H9 (cell line): ENCODE data around the gene USP35. TPM values are rescaled to one million over a fixed set of nuclear protein-coding genes. Genes with fewer than 3 reads are reported as not detected.

Source experiments
- DNase-seq: peaks from one replicate; pipeline ENCODE4 v3.0.0-alpha.2; 2017
- H2AFZ ChIP-seq: one replicate; pipeline ENCODE4 v1.6.1; 2013; ENCODE audit warnings: mild to moderate bottlenecking, low read length, control low read depth, moderate library complexity
- H2AK5ac ChIP-seq: 2 replicates; pipeline ENCODE4 v1.6.1; 2013; ENCODE audit warnings: low read length, control low read depth, mixed read lengths; ENCODE audit not compliant: insufficient read length
- H2BK120ac ChIP-seq: one replicate; pipeline ENCODE4 v1.6.1; 2013; ENCODE audit warnings: low read depth, mild to moderate bottlenecking, low read length, control low read depth, inconsistent platforms; ENCODE audit not compliant: poor library complexity, severe bottlenecking
- H2BK12ac ChIP-seq: 2 replicates; pipeline ENCODE4 v1.6.1; 2013; ENCODE audit warnings: low read length, control low read depth, mixed read lengths, low read depth; ENCODE audit not compliant: insufficient read length
- H2BK15ac ChIP-seq: 2 replicates; pipeline ENCODE4 v1.6.1; 2013; ENCODE audit warnings: low read depth, low read length, control low read depth
- H2BK20ac ChIP-seq: one replicate; pipeline ENCODE4 v1.6.1; 2013; ENCODE audit warnings: low read depth, mild to moderate bottlenecking, low read length, control low read depth, inconsistent platforms; ENCODE audit not compliant: poor library complexity, severe bottlenecking
- H2BK5ac ChIP-seq: 2 replicates; pipeline ENCODE4 v1.6.1; 2013; ENCODE audit warnings: low read length, control low read depth, mixed read lengths; ENCODE audit not compliant: insufficient read length
- H3K14ac ChIP-seq: 2 replicates; pipeline ENCODE4 v1.6.1; 2013; ENCODE audit warnings: low read length, control low read depth; ENCODE audit not compliant: insufficient read depth
- H3K18ac ChIP-seq: 2 replicates; pipeline ENCODE4 v1.6.1; 2013; ENCODE audit warnings: low read depth, mild to moderate bottlenecking, mixed read lengths, low read length, control low read depth; ENCODE audit not compliant: insufficient read length
- H3K23ac ChIP-seq: 2 replicates; pipeline ENCODE4 v1.6.1; 2013; ENCODE audit warnings: low read length, control low read depth, mixed read lengths, low read depth; ENCODE audit not compliant: insufficient read length
- H3K23me2 ChIP-seq: 2 replicates; pipeline ENCODE4 v1.6.1; 2013; ENCODE audit warnings: low read depth, mild to moderate bottlenecking, mixed read lengths, low read length, control low read depth; ENCODE audit not compliant: insufficient read length, poor library complexity, severe bottlenecking
- H3K27ac ChIP-seq: 2 replicates; pipeline ENCODE4 v1.5.1; 2013; ENCODE audit warnings: low read length, control low read depth, mixed read lengths, low read depth; ENCODE audit not compliant: insufficient read length
- H3K27me3 ChIP-seq: 2 replicates; pipeline ENCODE4 v1.6.1; 2013; ENCODE audit warnings: low read length, control low read depth, inconsistent platforms; ENCODE audit not compliant: insufficient read depth
- H3K4ac ChIP-seq: 2 replicates; pipeline ENCODE4 v1.6.1; 2013; ENCODE audit warnings: low read depth, mild to moderate bottlenecking, control low read depth, inconsistent platforms, low read length, moderate library complexity
- H3K4me1 ChIP-seq: 2 replicates; pipeline ENCODE4 v1.6.1; 2013; ENCODE audit warnings: low read length, control low read depth, inconsistent platforms; ENCODE audit not compliant: insufficient read depth
- H3K4me2 ChIP-seq: 2 replicates; pipeline ENCODE4 v1.6.1; 2013; ENCODE audit warnings: low read length, control low read depth, mixed read lengths; ENCODE audit not compliant: insufficient read length, insufficient read depth
- H3K56ac ChIP-seq: 2 replicates; pipeline ENCODE4 v1.6.1; 2013; ENCODE audit warnings: low read depth, mild to moderate bottlenecking, mixed read lengths, low read length, control low read depth; ENCODE audit not compliant: insufficient read length
- H3K79me1 ChIP-seq: 2 replicates; pipeline ENCODE4 v1.6.1; 2013; ENCODE audit warnings: low read depth, mild to moderate bottlenecking, moderate library complexity, low read length, control low read depth, inconsistent platforms; ENCODE audit not compliant: insufficient read depth, poor library complexity, severe bottlenecking
- H3K79me2 ChIP-seq: 2 replicates; pipeline ENCODE4 v1.6.1; 2013; ENCODE audit warnings: low read length, control low read depth, inconsistent platforms; ENCODE audit not compliant: insufficient read depth
- H3K9ac ChIP-seq: 2 replicates; pipeline ENCODE4 v1.6.1; 2013; ENCODE audit warnings: low read length, control low read depth, mixed read lengths; ENCODE audit not compliant: insufficient read length; ENCODE audit errors: extremely low read depth
- H3K9me3 ChIP-seq: one replicate; pipeline ENCODE4 v1.6.1; 2013; ENCODE audit warnings: low read depth, low read length, inconsistent platforms; ENCODE audit not compliant: control insufficient read depth
- H3T11ph ChIP-seq: one replicate; pipeline ENCODE4 v1.6.1; 2013; ENCODE audit warnings: mild to moderate bottlenecking, low read length, control low read depth, inconsistent platforms
- H4K20me1 ChIP-seq: one replicate; pipeline ENCODE4 v1.6.1; 2013; ENCODE audit not compliant: control insufficient read depth, insufficient read length, insufficient read depth
- H4K5ac ChIP-seq: 2 replicates; pipeline ENCODE4 v1.6.1; 2013; ENCODE audit warnings: low read depth, mild to moderate bottlenecking, mixed read lengths, low read length, control low read depth; ENCODE audit not compliant: insufficient read length
- H4K8ac ChIP-seq: replicated peaks from 2 replicates; pipeline ENCODE4 v1.6.1; 2013; ENCODE audit warnings: low read length, control low read depth, mixed read lengths, low read depth; ENCODE audit not compliant: insufficient read length
- H4K91ac ChIP-seq: 2 replicates; pipeline ENCODE4 v1.6.1; 2013; ENCODE audit warnings: low read depth, mild to moderate bottlenecking, moderate library complexity, mixed read lengths, low read length, control low read depth; ENCODE audit not compliant: insufficient read length
- H3K27ac Mint-ChIP-seq, 3 experiments: 2 replicates in 2 of 3; 3 replicates in 1 of 3; pipeline ENCODE4 v1.8.0; 2020 to 2021; ENCODE audit warnings: mixed read lengths in 3 of 3, mild to moderate bottlenecking in 1 of 3, moderate library complexity in 1 of 3
- H3K27me3 Mint-ChIP-seq: 2 replicates; pipeline ENCODE4 v1.8.0; 2021; ENCODE audit warnings: low read depth, mild to moderate bottlenecking, moderate library complexity, mixed read lengths
- H3K36me3 Mint-ChIP-seq, 3 experiments: 2 replicates in 2 of 3; 3 replicates in 1 of 3; pipeline ENCODE4 v1.8.0; 2020 to 2021; ENCODE audit warnings: low read depth in 3 of 3, mixed read lengths in 3 of 3; ENCODE audit not compliant: insufficient read depth in 1 of 3
- H3K4me1 Mint-ChIP-seq, 2 experiments: 2 replicates each; pipeline ENCODE4 v1.8.0; 2020; ENCODE audit warnings: mixed read lengths in 2 of 2
- H3K4me3 Mint-ChIP-seq, 2 experiments: 2 replicates in 1 of 2; 3 replicates in 1 of 2; pipeline ENCODE4 v1.8.0; 2020 to 2021; ENCODE audit warnings: mild to moderate bottlenecking in 2 of 2, mixed read lengths in 2 of 2, moderate library complexity in 1 of 2
- H3K9me3 Mint-ChIP-seq, 2 experiments: 2 replicates in 1 of 2; 3 replicates in 1 of 2; pipeline ENCODE4 v1.8.0; 2020; ENCODE audit warnings: mild to moderate bottlenecking in 2 of 2, mixed read lengths in 2 of 2, moderate library complexity in 1 of 2
- WGBS: extraction: QIAGEN DNeasy Blood & Tissue Kit; methylation state at CpG from one replicate; pipeline ENCODE4 v1.1.7; 2013; ENCODE audit warnings: missing lambda C conversion rate, low lambda C conversion rate, mixed read lengths; ENCODE audit not compliant: insufficient read length; ENCODE audit errors: extremely low coverage; 5-methylcytosine and 5-hydroxymethylcytosine counted together
- total RNA-seq: library from RNA; stranded (reverse); gene quantifications from 2 replicates; pipeline ENCODE4 v1.2.1, GENCODE V29; 2021
- TF ChIP-seq, protein P1 (sequence below): fragments of 200-600 bp; sonication (generic); conservative IDR thresholded peaks from 3 replicates; pipeline ENCODE4 v1.8.0; 2021; ENCODE audit warnings: antibody characterized with exemption, mild to moderate bottlenecking

The USP35 gene
- total RNA-seq, 1 experiment from 2014 or later: 6.8 TPM

DNA sequence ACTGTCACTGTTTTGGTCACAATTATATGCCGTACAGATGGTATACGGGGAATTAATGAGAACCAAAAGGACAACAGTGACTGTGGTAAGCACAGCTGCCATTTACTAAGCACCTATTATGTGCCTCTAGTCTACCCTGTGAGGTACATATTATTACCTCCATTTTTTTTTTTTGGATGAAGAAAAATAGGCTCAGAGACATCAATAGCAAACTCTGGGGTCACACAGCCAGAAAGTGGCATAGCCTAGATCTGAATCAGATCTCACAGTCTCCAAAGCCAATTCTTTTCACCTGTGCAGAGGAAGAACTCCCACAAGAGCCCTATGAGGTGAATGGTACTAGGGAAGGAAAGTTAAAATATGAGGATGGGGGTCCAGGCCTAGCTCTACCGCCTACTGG is 68.9 kb downstream of the USP35 start:
- H3K4me2 ChIP-seq: no peak overlapping the region
- H3K27me3 ChIP-seq: no peaks in the 10 kb centered on the region
- H4K91ac ChIP-seq: no peak overlapping the region
- no peak overlapping the region for H2BK5ac ChIP-seq
- peaks cover 2% of the 10 kb centered on the region; the same call in 1 of the 2 replicates for H3K4me1 ChIP-seq
- no peak overlapping the region for H2AK5ac ChIP-seq
- no peak overlapping the region for H2AFZ ChIP-seq
- H2BK120ac ChIP-seq: no peak overlapping the region
- no peak overlapping the region for H2BK20ac ChIP-seq
- H3K18ac ChIP-seq: no peak overlapping the region
- DNase-seq: no peak
- no peak overlapping the region for H3K27ac ChIP-seq
- H2BK15ac ChIP-seq: no peak overlapping the region
- H3K23ac ChIP-seq: no peak overlapping the region
- H3K79me2 ChIP-seq: no peaks in the 10 kb centered on the region
- no peak overlapping the region for H3K14ac ChIP-seq
- no peaks in the 10 kb centered on the region for H3K27me3 Mint-ChIP-seq
- TF ChIP-seq, protein P1, sequence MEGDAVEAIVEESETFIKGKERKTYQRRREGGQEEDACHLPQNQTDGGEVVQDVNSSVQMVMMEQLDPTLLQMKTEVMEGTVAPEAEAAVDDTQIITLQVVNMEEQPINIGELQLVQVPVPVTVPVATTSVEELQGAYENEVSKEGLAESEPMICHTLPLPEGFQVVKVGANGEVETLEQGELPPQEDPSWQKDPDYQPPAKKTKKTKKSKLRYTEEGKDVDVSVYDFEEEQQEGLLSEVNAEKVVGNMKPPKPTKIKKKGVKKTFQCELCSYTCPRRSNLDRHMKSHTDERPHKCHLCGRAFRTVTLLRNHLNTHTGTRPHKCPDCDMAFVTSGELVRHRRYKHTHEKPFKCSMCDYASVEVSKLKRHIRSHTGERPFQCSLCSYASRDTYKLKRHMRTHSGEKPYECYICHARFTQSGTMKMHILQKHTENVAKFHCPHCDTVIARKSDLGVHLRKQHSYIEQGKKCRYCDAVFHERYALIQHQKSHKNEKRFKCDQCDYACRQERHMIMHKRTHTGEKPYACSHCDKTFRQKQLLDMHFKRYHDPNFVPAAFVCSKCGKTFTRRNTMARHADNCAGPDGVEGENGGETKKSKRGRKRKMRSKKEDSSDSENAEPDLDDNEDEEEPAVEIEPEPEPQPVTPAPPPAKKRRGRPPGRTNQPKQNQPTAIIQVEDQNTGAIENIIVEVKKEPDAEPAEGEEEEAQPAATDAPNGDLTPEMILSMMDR: no peak
- no peaks in the 10 kb centered on the region for H3K36me3 Mint-ChIP-seq
- no peak overlapping the region for H3K56ac ChIP-seq
- H4K20me1 ChIP-seq: no peaks in the 10 kb centered on the region
- no peak overlapping the region for H3K27ac Mint-ChIP-seq
- H3T11ph ChIP-seq: no peak overlapping the region
- no peak overlapping the region for H3K4me3 Mint-ChIP-seq
- no peak overlapping the region for H2BK12ac ChIP-seq
- no peaks in the 10 kb centered on the region for H3K23me2 ChIP-seq
- no peaks in the 10 kb centered on the region for H3K9me3 ChIP-seq
- no peaks in the 10 kb centered on the region for H3K9me3 Mint-ChIP-seq
- no peak overlapping the region for H4K8ac ChIP-seq
- H4K5ac ChIP-seq: no peak overlapping the region
- H3K4me1 Mint-ChIP-seq: peaks cover 16 to 27% of the 10 kb centered on the region in 2 experiments
- H3K79me1 ChIP-seq: no peaks in the 10 kb centered on the region
- H3K9ac ChIP-seq: no peak overlapping the region
- no CpG with 5 or more reads among the region's 3 CpGs for WGBS
- H3K4ac ChIP-seq: no peak overlapping the region
